D341Med (cell line): ENCODE results near the gene RIPPLY3.

Experiments used
- DNase-seq: peaks from one replicate; pipeline ENCODE4 v3.0.0; 2012; ENCODE audit warnings: low spot score

The RIPPLY3 gene

DNA sequence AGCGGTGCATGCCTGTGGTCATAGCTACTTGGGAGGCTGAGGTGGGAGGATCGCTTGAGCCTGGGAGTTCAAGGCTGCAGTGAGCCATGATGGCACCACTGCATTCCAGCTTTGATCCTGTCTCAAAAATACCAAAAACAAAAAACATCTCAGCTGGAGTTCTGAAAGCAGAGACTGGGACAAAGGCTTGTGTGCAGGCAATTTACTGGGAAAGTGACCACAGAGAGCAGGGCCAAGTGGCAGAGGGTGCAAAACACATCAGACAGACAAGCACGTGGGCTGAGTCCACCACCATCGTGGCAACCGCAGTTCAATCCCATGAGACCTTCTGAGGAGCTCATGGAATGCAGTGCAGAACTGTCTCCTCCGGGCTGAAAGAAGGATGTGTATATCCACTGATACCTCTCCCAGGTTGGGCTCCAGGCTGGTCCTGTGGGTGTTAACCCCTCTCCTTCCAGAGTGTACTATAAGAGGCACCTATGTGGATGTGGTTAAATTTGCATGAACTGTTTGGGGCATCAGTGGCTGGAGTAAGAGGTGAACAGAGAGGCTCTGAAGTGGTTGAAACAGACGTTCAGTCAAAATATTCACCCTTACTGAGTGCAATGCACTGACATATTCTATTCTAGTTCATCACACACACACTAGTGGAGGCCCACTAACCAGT is 55.6 kb downstream of the RIPPLY3 start:
- DNase-seq: no peak

DNA sequence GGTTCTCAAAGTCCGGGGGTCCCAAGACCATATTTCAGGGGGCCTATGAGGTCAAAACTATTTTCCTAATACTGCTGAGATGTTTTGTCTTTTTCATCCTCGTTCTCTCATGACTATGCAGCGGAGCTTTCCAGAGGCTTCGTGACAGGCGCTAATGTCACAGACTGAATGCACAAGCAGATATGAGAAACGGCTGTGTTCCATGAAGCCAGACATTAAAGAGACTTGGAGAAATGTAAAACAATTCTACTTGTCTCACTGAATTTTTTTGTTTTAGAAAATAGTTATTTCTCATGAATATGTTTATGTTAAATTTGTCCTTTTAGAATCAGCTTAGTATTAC is 56.1 kb downstream of the RIPPLY3 start:
- no peak for DNase-seq

DNA sequence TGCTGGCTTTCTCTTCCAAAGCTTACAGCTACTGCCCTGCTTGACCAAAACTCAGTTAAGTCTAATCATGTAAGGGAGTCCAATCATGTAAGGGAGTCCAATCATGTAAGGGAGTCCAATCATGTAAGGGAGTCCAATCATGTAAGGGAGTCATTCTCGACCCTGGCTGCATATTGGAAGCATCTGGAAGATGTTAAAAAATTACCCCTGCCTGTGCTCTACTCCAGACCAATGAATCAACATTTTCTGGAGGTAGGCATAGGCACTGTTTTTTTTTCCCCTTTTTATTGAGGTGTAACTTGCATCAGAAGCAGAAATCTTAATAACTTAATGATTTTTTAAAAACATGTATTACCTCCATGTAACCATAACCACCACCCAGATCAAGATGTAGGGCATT is 56.9 kb downstream of the RIPPLY3 start:
- DNase-seq: no peak

- no peak for DNase-seq
These were observed 58.3 kb downstream of the RIPPLY3 start for GRCh38 chr21:37064841-37065240.

DNA sequence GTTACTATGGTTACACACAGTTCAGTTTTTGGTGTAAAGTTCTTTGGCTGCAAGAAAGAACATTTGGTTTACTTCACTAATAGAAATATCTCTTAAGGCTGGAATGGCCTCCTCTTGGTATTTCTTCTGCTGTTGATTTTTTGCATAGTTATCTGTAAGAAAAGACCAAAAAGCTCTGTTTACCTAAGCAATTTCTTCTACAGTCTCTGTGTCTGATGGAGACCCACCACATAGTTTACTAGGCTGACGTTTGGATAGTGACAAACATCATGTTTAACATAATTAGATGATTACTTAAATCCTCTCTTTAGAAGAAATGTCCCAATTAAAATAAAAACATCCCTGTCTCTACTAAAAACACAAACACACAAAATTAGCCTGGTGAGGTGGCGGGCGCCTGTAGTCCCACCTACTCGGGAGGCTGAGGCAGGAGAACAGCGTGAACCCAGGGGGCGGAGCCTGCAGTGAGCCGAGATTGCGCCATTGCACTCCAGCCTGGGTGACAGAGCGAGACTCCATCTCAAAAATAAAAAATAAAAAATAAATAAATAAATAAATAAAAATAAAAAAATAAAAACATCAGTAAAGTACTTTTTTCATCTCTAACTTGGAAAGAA is 59.2 kb downstream of the RIPPLY3 start:
- DNase-seq: no peak
